Stimulated activated CD4-positive, alpha-beta T cell treated with anti-CD3 and anti-CD28 coated beads, Interleukin-12 subunit alpha, Interleukin-12 subunit beta, amount 100 ng/mL, for 48 hours (primary cell): ENCODE measurements around the gene TMEM269.

Experiments
- DNase-seq, 3 donors: peaks; one replicate each; pipeline ENCODE4 v3.0.0-alpha.2; 2020; ENCODE audit warnings: low read depth in 2 of 3, low spot score in 1 of 3

The TMEM269 gene

GRCh38 chr1:42820813-42821212 is 36.0 kb downstream of the TMEM269 start:
- no peak for DNase-seq

GRCh38 chr1:42821690-42822089 is 36.9 kb downstream of the TMEM269 start:
- no peak for DNase-seq

- no peak for DNase-seq
Observed at GRCh38 chr1:42822800-42823392, 38.1 kb downstream of the TMEM269 start.

GRCh38 chr1:42824481-42825035 is 39.8 kb downstream of the TMEM269 start:
- DNase-seq = no peak

GRCh38 chr1:42825036-42825851 is 40.5 kb downstream of the TMEM269 start:
- DNase-seq = no peak

- DNase-seq = no peak
Observed at GRCh38 chr1:42830631-42831030, 45.8 kb downstream of the TMEM269 start.

- no peak for DNase-seq
Observed at GRCh38 chr1:42831273-42831672, 46.5 kb downstream of the TMEM269 start.

- no peak for DNase-seq
Observed at GRCh38 chr1:42832641-42833240, 48.0 kb downstream of the TMEM269 start.

GRCh38 chr1:42833981-42834380 is 49.2 kb downstream of the TMEM269 start:
- no peak for DNase-seq

GRCh38 chr1:42834803-42835202 is 50.0 kb downstream of the TMEM269 start:
- no peak for DNase-seq

- no peak for DNase-seq
Observed at GRCh38 chr1:42835422-42835821, 50.6 kb downstream of the TMEM269 start.

- DNase-seq = no peak
Observed at GRCh38 chr1:42837709-42838108, 52.9 kb downstream of the TMEM269 start.

GRCh38 chr1:42838482-42839190 is 53.8 kb downstream of the TMEM269 start:
- DNase-seq = no peak

GRCh38 chr1:42841010-42841409 is 56.2 kb downstream of the TMEM269 start:
- no peak for DNase-seq

GRCh38 chr1:42841440-42842147 is 56.8 kb downstream of the TMEM269 start:
- DNase-seq = no peak

GRCh38 chr1:42844592-42845140 is 59.9 kb downstream of the TMEM269 start:
- no peak for DNase-seq

- DNase-seq = no peak
Observed at GRCh38 chr1:42845193-42845592, 60.4 kb downstream of the TMEM269 start.

- DNase-seq = no peak
Observed at GRCh38 chr1:42845866-42846256, 61.1 kb downstream of the TMEM269 start.

GRCh38 chr1:42846257-42847110 is 61.7 kb downstream of the TMEM269 start, which contains the start of gene ZNF691:
ZNF691 (plus strand) TSS chr1:42846613; CDS start chr1:42849659, 3,046 bp downstream.
- DNase-seq = peak; percentile 81 to 86 (median 84)
